GM18502 (cell line): ENCODE results near the gene RCCD1.

Source experiments
- ATAC-seq: cut with Tn5 transposase; IDR thresholded peaks from one replicate; pipeline ENCODE4 v1.9.1; 2021; ENCODE audit warnings: mild to moderate bottlenecking; ENCODE audit not compliant: unreplicated experiment, poor library complexity

The RCCD1 gene

GRCh38 chr15:90941038-90941437 lies 13.6 kb upstream of the RCCD1 start:
- ATAC-seq, result no peak

GRCh38 chr15:90942354-90943120 lies 12.1 kb upstream of the RCCD1 start:
- no peak for ATAC-seq

- ATAC-seq, result no peak
These were observed 9.6 kb upstream of the RCCD1 start for GRCh38 chr15:90945091-90945490.

- ATAC-seq, result no peak
These were observed 8.1 kb upstream of the RCCD1 start for GRCh38 chr15:90946538-90946937.

GRCh38 chr15:90946941-90947576 lies 7.6 kb upstream of the RCCD1 start:
- no peak for ATAC-seq

- no peak for ATAC-seq
These were observed 6.9 kb upstream of the RCCD1 start for GRCh38 chr15:90947577-90948357.

GRCh38 chr15:90948506-90948905 lies 6.2 kb upstream of the RCCD1 start:
- no peak for ATAC-seq

GRCh38 chr15:90949979-90950675 lies 4.6 kb upstream of the RCCD1 start:
- ATAC-seq, result no peak

- no peak for ATAC-seq
These were observed 4.0 kb upstream of the RCCD1 start for GRCh38 chr15:90950676-90951075.

GRCh38 chr15:90952901-90953677 lies 1.6 kb upstream of the RCCD1 start:
- ATAC-seq, result no peak

- ATAC-seq, result no peak
These were observed 555 bp upstream of the RCCD1 start for GRCh38 chr15:90953947-90954711.

GRCh38 chr15:90955624-90956273 lies 1.1 kb downstream of the RCCD1 start:
- no peak for ATAC-seq

- ATAC-seq, result no peak
These were observed 1.8 kb downstream of the RCCD1 start for GRCh38 chr15:90956274-90957030.

- ATAC-seq, result no peak
These were observed 2.5 kb downstream of the RCCD1 start for GRCh38 chr15:90957031-90957790.

- no peak for ATAC-seq
These were observed 3.1 kb downstream of the RCCD1 start for GRCh38 chr15:90957791-90958190.

GRCh38 chr15:90959028-90959595 lies 4.4 kb downstream of the RCCD1 start:
- no peak for ATAC-seq

GRCh38 chr15:90959894-90960293 lies 5.2 kb downstream of the RCCD1 start:
- no peak for ATAC-seq
